ENCODE results near the gene NANOS3.
A peak's percentile ranks its signal among the peaks of the same experiment; 100 is the strongest.

Gene NANOS3

GRCh38 chr19:13864667-13865570 lies 12.0 kb upstream of the NANOS3 start:
- DNase-seq (ENCODE audit: low read depth in 2 of 2, low spot score in 1 of 2): no peak

- DNase-seq (ENCODE audit: low read depth in 2 of 2, low spot score in 1 of 2): no peak
These were observed 11.1 kb upstream of the NANOS3 start for GRCh38 chr19:13865571-13866462.

GRCh38 chr19:13866463-13867046 lies 10.4 kb upstream of the NANOS3 start:
- DNase-seq (ENCODE audit: low read depth in 2 of 2, low spot score in 1 of 2): no peak

GRCh38 chr19:13868663-13869062 lies 8.3 kb upstream of the NANOS3 start:
- DNase-seq (ENCODE audit: low read depth in 2 of 2, low spot score in 1 of 2): no peak

GRCh38 chr19:13869281-13869680 lies 7.7 kb upstream of the NANOS3 start:
- no peak for DNase-seq (ENCODE audit: low read depth in 2 of 2, low spot score in 1 of 2)

- no peak for DNase-seq (ENCODE audit: low read depth in 2 of 2, low spot score in 1 of 2)
These were observed 6.1 kb upstream of the NANOS3 start for GRCh38 chr19:13870873-13871272.

- no peak for DNase-seq (ENCODE audit: low read depth in 2 of 2, low spot score in 1 of 2)
These were observed 4.6 kb upstream of the NANOS3 start for GRCh38 chr19:13872339-13872694.

- no peak for DNase-seq (ENCODE audit: low read depth in 2 of 2, low spot score in 1 of 2)
These were observed 4.1 kb upstream of the NANOS3 start for GRCh38 chr19:13872695-13873389.

- DNase-seq (ENCODE audit: low read depth in 2 of 2, low spot score in 1 of 2): no peak
These were observed 3.0 kb upstream of the NANOS3 start for GRCh38 chr19:13873834-13874515.

GRCh38 chr19:13875824-13876223 lies 1.1 kb upstream of the NANOS3 start:
- no peak for DNase-seq (ENCODE audit: low read depth in 2 of 2, low spot score in 1 of 2)

- DNase-seq (ENCODE audit: low read depth in 2 of 2, low spot score in 1 of 2): no peak
These were observed 369 bp downstream of the NANOS3 start for GRCh38 chr19:13877303-13877702.

GRCh38 chr19:13880059-13881043 lies 3.4 kb downstream of the NANOS3 start:
- DNase-seq (ENCODE audit: low read depth in 2 of 2, low spot score in 1 of 2): peak; percentile 96 to 98

- no peak for DNase-seq (ENCODE audit: low read depth in 2 of 2, low spot score in 1 of 2)
These were observed 4.3 kb downstream of the NANOS3 start for GRCh38 chr19:13881251-13881691.

GRCh38 chr19:13881692-13882418 lies 4.9 kb downstream of the NANOS3 start:
- DNase-seq (ENCODE audit: low read depth in 2 of 2, low spot score in 1 of 2): no peak

GRCh38 chr19:13882419-13882795 lies 5.5 kb downstream of the NANOS3 start:
- DNase-seq (ENCODE audit: low read depth in 2 of 2, low spot score in 1 of 2): no peak

- DNase-seq (ENCODE audit: low read depth in 2 of 2, low spot score in 1 of 2): no peak
These were observed 5.9 kb downstream of the NANOS3 start for GRCh38 chr19:13882836-13883235.

GRCh38 chr19:13883516-13884064 lies 6.7 kb downstream of the NANOS3 start:
- DNase-seq (ENCODE audit: low read depth in 2 of 2, low spot score in 1 of 2): no peak
